ENCODE data around the gene ADCY6.

ADCY6 gene

DNA sequence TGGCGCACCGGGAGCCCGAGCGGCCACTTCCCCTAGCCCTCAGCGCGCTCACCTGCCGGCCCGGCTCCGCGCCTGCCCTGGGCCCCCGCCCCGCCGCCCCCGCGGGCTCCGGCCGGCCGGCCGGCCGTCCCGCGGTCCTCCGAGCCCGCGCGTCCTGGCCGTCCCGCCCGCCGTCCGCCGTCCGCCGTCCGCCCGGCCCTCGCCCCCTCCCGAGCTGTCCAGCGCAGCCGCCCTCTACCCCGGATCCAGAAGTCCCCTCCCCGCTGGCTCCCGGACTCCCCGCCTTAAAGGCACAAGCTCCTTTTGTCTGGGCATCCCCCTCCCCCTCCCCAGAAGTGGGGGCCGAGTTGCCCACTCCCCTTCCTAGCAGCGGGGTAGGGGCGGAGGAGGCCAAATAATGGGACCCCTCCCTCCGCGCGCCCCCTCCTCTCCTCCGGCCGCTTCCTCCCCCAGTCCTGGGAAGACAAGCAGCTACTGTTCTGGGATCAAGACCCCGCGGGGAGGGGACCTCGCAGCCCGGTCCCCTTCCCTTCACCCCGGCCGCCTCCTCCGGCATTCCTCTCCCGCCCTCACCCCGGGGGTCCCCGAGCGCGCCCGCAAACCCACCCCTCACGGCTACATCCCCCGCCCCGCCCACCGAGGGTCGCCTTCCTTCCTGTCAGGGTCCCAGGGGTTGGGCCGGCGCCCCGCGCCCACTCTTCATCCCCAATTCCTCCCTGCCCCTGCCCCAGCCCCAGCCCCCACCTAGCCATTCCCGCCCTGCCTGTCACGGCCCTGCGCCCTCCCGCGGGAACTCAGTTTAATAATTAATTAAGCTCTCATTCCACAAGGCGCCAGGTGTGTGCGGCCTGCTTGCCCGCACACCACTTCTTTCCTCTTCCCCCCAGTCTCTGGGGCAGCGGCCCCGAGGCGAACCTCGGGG, at the start of gene ADCY6:
ADCY6 (minus strand) TSS at position 236 of the 922 bp plus-strand sequence. CDS start 5,655 bp downstream, outside the sequence.
- DNase-seq (ENCODE audit: low read depth), result no peak

DNA sequence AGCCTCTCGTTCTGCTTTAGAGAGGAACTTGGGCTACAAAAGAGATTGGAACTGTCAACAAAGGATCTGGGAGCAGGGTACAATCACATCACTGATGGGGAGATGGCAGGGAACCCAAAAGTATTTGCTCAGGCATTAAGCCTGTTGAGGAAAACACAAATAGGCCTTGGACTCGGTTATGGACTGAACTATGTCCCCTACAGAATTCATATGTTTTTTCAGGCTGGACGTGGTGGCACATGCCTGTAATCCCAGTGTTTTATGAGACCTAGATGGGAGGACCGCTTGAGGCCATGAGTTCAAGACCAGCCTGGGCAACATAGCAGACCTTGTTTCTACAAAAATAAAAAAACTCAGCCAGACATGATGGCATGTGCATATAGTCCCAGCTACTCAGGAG, 49.2 kb upstream of the ADCY6 start:
- DNase-seq (ENCODE audit: low read depth), result no peak

DNA sequence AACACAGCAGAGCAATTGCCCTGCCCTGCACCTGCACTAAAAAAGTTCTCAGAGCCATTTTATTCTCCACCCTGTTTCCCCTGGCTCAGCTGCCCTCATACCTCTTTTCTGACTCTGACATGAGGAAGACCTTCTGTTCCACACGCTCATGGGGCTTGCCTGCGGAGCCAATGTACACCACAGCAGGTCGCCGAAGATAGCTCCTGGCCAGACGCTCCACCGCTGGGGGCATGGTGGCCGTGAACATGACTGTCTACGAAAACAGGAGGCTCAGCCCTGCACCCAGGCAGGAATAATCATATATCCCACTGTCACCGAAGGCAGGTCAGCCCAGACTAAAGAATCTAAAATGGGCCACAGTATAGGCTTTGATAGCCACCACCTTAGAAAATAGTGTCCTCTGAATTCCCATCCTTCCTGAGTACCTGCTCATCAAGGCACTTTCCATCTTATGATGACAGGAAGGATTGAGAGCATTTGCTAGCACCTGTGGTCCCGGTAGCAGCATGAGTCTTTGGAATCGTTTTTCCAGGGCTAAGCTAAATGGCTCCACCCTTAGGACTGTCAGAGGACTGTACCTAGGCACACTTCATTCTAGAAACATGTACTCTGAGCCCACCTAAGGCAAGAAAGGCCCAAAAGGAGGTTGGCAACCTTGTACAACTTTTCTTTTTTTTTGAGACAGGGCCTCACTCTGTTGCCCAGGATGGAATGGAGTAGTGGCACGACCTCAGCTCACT, 43.6 kb upstream of the ADCY6 start:
- DNase-seq (ENCODE audit: low read depth), result no peak

DNA sequence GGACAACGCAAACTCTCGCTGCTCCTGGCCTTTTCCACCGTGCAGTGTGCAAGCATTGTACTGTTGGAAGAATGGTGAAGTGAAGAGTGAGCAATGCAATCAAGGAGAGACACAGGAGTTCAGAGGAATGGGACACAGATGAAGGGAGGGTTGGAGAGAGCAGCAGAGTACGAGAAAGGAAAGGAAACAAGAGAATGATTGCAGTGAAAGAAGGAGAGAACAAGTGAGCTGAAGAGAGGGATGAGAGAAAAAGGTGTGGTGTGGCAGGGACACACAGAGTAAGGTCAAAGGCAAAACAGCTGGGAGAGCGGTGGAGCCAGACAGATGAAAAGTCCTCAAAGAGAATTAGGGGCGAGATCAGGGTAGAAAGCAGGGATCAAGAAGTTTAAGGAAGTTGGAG, 42.4 kb upstream of the ADCY6 start:
- no peak for DNase-seq (ENCODE audit: low read depth)

DNA sequence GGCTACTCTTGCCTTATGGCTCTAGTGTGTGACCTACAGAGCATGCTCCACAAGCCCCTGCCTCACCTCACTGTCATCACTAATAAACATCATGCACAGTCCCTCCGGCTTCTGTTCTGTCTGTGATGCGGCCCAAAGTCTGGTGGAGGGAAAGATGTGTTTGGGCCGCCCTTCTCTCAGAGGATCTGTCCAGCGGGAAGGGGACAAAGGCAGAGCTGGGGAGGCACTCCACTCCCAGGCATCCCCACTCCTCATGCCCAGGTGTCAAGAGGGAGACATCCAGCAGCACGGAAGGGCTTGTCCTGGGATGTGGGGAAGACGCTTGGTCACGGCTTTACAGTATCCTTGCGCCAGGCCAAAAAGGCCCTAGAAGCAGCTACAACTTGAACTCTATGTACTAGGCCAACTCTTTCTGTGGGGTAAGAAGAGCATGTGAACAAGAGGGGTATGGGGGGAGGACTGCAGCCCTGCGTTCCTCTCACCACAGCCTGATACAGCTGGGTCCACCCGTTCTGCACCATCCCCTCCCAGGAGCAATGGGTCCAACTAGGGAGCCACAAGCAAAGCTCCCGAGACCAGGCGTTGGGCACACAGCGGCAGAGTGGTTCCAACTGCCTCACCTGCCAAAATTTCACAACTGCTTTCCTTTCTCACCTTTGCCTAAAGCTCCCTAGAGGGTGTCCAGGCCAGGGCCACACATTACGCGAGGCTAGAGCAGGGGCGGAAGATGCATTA, 40.1 kb upstream of the ADCY6 start:
- no peak for DNase-seq (ENCODE audit: low read depth)

DNA sequence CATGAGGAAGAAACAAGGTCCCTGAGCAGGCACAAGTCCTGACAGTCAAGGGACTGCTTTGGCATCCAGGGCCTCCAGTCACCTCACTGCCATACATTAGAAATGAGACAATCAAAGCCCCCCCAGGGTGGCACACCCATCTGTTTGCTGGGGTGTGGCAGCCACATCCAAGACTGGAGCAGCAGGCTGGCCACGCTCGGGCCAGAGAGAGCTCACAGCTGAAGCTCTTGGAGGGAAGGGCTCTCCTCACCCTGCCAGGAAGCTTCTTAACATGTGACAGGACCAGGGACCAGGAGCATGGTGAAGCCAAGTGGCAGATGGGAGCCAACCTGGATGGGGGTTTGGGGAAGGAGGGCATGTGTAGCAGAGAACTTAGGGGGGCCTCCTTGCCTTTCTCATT, 39.4 kb upstream of the ADCY6 start:
- DNase-seq (ENCODE audit: low read depth), result no peak

DNA sequence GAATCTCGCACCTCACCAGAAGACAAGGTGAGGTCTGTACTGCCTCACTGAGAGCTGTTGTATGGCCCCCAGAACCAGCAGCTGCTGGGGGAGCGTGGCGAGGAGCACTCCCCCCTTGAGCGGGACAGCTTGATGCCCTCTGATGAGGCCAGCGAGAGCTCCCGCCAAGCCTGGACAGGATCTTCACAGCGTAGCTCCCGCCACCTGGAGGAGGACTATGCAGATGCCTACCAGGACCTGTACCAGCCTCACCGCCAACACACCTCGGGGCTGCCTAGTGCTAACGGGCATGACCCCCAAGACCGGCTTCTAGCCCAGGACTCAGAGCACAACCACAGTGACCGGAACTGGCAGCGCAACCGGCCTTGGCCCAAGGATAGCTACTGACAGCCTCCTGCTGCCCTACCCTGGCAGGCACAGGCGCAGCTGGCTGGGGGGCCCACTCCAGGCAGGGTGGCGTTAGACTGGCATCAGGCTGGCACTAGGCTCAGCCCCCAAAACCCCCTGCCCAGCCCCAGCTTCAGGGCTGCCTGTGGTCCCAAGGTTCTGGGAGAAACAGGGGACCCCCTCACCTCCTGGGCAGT, 38.7 kb upstream of the ADCY6 start:
- no peak for DNase-seq (ENCODE audit: low read depth)

DNA sequence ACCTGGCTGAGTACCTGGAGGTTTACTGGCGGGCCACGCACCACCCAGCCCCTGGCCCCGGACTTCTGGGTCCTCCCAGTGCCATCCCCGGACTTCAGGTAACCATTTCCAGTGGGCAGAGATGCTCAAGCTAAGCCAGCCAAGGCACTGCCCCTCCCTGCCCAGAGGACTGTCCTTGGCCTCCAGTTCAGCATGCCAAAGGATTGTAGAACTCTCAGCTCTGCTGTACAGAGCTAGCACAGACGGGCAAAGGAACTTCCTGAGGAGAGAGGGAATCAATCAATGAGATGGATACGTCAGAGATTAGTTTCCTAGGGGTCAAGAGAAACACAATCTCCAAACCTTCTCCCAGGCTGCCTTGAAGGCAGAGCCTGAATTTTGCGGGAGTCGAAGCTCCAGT, 38.1 kb upstream of the ADCY6 start:
- DNase-seq (ENCODE audit: low read depth), result no peak

DNA sequence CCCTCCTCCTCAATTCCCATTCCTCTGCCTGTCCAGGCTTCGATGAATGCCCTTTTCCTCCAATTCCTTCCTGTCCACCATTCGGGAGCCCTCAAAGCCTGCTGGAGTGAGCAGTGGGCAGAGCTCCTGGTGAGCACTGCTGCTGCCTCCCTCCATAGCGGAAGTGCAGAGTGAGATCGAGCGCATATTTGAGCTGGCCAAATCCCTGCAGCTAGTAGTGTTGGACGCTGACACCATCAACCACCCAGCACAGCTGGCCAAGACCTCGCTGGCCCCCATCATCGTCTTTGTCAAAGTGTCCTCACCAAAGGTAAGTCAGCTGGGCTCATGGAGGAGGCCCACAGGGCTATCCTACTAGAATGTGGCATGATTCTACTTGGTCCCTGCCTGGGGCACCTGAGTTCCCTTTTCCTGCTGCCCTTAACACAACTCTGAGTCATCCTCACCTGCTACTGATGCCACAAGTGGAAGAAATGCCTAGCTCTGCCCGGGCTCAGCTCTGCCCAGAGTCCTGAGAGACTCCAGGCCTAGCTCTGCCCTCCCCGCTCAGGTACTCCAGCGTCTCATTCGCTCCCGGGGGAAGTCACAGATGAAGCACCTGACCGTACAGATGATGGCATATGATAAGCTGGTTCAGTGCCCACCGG, 37.4 kb upstream of the ADCY6 start:
- no peak for DNase-seq (ENCODE audit: low read depth)

DNA sequence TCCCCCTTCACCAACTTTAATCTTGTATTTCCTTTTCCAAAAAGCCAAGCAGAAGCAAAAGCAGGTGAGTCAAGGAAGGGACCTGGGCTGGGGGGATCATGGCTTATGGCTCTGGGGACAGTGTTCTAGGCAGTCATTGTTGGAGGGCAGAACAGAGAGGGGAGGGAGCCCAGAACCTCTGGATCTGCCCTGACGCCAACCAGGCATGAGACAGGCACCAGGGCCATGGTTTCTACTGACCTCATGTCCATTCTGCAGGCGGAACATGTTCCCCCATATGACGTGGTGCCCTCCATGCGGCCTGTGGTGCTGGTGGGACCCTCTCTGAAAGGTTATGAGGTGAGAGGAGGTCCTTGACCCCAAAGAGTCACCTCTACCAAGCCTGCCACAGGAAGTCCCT, 36.0 kb upstream of the ADCY6 start:
- no peak for DNase-seq (ENCODE audit: low read depth)

DNA sequence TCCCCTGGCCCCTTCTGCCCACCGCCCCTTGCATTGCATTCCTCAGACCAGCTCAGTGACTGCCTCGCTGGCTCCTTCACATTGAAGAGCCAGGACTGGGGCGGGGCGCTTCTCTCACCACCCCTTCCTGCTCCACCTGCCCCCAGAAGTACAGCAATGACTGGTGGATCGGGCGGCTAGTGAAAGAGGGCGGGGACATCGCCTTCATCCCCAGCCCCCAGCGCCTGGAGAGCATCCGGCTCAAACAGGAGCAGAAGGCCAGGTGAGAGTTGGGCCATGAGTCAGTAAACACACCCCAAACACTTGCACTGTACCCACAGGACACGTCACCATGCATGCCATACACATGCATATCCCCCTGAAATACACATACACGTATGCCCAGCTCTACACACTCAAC, 35.2 kb upstream of the ADCY6 start:
- DNase-seq (ENCODE audit: low read depth), result no peak

DNA sequence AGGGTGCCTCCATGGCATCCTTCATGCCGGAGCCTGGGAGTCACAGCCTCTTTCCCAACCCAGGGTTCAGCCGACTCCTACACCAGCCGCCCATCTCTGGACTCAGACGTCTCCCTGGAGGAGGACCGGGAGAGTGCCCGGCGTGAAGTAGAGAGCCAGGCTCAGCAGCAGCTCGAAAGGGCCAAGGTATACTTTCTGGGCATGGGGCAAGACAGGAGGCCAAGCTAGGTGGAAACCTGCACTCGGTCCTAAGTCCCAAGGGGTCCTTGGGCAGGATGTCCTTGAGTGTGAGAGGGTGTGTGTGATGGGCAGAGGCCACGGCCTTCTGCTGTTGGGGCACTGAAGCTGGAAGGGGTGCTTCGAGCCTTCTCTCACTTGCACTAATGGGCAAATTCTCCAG, 34.4 kb upstream of the ADCY6 start:
- DNase-seq (ENCODE audit: low read depth), result no peak

DNA sequence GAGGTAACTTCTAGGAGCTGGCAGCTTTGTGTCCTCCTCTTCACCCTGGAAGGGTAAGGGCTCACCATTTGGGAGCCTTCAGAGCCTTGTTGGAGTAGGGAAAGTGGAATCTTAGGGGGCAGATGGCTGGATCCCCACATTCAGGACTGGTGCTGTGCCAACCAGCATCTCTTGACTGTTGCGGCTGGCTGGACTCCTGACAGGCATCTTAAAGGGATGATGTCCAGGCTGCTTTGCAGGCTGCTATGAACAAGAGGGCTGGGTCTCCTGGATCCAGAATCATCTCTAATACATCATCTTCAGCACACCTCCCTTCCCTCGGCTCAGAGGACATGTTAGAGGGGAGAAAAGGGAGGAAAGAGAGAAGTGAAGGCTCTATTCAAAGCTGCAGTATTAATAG, 33.8 kb upstream of the ADCY6 start:
- DNase-seq (ENCODE audit: low read depth), result no peak

DNA sequence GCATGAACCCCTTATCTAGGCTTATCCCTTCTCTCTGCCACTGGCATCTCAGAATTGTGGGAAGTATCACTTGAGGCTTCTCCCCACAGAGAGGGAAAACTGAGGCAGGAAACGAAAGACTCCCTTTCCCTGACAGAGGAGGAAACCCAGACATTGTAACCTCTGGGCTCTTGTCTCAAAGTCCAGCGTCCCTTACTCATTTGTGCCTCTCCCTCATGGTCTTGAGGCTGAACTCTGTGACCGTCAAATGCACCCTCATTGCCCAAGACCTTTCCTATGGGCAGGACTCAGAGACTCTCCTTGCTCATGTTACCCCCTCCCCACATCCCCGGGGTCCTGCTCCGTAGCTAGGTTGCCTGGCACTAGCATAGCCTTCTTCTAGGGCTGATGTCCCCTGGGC, 33.2 kb upstream of the ADCY6 start:
- DNase-seq (ENCODE audit: low read depth), result no peak

DNA sequence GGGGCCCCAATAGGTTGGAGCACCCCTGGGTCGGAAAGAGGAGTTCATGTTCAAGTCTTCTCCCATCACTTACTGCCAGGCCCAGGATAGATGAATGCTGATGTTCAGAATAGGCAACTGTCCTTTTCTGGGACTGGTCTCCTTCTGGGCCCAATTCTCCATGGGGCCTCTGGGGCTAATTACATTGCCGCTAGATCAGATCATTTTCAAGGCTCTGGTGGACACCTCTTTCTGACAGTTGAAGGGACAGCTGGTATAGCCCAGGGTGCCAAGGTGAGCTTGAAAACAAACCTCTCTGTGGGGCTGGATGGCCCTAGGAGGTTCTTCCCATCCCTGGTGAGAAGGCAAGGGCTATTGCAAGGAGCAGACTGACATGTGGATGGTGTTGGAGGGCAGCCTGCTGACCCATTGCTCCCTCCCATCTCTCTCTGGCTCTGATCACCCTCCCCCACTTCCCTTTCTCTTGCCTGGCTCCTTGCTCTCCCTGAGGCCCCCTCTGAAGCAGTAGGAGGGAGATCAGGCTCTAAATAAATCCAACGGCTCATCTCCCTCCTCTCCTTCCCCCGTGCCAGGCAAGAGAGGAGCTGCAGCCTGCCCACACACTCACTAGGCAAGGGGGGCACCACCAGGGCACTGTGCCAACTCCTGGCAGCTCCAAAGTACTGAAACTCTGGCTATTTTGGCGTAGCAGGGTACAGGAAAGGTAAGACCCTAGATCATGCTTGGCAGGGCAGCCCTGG, 31.3 kb upstream of the ADCY6 start:
- no peak for DNase-seq (ENCODE audit: low read depth)

DNA sequence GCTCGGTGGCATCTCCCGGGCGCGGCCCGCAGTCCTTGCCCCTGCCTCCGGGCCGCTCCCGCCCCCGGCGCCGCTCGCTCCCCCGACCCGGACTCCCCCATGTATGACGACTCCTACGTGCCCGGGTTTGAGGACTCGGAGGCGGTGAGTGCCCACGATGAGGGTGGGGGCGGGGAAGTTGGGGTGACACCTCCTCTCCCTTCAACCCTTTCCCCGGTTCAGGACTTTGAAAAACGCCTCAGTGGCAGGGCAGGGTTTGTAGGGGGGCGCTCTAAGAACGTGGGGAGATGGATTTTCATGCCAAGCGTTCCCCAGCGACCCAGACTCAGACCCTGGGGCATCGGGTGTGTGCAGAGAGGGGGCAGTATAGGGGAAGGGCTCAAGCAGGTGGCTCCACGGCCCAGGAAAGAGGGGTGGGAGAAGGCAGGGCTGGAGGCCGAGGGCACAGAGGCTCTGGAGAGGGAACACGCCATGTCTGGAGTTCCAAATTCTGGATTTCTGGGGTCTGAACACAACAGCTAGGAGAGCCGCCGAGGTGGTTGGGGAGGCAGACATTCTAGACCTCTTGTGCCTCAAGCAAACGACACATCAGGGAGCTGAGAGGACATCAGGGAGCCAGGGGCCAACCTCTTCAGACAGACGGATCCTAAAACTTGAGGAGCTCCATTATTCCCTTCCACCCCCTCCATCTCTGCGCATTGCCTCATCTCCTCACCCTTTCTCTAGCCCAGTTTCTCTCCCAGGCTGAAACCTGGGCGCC, 30.1 kb upstream of the ADCY6 start:
- no peak for DNase-seq (ENCODE audit: low read depth)

DNA sequence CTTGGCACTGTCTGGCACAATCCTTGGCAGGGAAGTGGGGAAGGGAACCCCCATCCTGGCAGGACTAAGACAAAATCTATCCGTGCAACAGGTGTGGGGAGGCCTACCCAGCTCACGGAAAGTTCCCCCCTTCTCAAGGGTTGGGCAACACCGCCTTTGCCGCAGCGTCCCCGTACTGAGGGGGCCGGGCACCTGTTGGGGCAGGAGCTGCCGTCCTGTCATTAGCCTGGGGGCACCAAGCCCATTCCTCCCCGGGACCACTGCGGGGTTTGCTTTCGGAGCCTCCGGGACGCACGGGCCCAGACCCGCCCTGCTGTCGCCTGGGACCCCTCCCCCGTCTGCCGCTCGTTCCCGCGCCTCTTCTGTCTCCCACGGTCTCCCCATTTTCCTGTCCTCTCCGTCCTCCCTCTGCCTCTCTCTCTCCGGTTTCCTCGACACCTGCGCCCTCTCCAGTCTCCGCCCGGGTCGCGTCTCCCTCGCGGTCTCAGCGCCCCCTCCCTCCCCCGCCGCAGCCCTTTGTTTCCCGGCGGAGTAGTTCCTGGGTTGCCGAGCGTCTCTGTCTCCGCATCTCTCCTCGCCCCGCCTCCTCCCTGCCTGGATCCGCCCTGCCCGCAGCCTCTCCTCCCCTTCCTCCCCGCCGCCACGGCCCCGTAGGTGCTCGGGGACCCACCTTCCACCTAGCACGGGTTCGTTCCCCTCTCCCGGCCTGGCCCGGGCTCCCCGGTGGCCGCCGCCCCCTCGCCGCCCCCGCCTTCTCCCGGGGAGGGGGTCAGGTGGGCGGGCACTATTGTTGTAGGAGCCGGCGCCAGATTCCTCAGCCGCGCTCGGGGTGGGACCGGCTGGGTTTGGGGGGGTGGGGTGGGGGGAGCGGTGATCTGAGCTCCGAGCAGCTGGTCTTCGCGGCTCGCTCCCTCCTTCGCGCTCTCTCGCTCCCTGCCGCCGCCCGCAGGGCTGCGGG, 29.3 kb upstream of the ADCY6 start, which contains the start of gene CACNB3:
CACNB3 (plus strand) TSS at position 624 of the 958 bp plus-strand sequence. CDS start 434 bp downstream, outside the sequence.
- peak; percentile 10 for DNase-seq (ENCODE audit: low read depth)

DNA sequence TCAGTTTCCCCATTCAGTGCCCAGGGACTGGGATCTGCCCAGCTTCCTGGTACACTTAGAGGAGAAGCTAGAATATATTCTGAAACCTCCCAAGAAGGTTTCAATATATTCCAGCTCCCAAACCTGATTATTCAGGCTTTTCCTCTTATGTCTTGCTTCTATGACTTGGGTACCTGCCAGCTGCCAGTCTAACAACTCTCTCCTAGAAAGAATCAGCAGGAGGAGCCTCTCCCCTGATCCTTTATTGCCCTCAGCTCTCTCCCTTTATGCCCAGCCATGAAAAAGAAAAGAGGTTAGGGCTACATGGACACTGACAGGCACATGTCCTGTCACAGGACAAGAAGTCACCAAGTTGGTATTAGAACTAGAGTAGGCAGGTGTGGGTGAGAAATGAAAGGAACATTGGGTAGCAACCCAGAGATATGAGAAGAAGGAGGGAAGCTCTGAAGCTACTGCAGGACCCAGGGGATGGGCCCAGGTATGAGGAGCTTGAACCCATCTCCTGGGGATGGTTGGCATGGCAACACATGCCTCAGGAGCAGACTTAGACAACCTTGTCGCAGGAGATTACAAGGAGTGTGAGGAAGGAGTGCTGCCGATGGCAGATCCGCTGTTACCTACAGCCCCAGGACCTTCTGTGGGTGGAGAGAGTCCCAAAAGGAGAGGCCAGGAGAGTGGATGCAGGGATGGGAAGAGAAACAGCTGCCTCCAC, 27.4 kb upstream of the ADCY6 start:
- peak; percentile 9 for DNase-seq (ENCODE audit: low read depth)
